Measurements from ENCODE around the gene BSDC1.
"Not testable (repeated sequence)": the region's sequence is repeated elsewhere in the genome, so short reads cannot be mapped to it uniquely, and the experiment has no call there.

The BSDC1 gene

DNA sequence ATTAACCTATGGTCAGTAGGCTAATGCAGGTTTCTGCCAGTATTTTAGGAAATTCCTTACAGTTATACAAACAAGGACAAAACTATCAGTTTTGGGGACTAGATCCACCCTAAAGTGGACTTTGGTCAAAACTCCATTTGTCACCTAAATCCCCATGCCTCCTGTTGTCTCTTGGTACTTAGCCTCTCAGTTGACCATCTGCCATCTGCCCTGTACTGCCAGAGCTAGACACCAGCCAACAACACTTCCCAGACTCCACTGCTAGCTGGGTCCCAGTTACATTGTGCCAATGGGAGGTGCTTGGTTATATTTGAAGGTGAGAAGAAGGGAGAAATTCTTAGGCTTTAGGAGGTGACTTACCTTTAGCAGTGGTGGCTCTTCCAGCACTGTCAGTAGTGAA lies 17.0 kb upstream of the BSDC1 start:
- Histone ChIP-seq H3K27ac (ENCODE audit: low read depth, low read length) (no peak overlapping the region), H3K36me3 (ENCODE audit: insufficient read depth, low read length) (no peaks in the 10 kb centered on the region), H3K4me1 (ENCODE audit: insufficient read depth, low read length) (no peaks in the 10 kb centered on the region), H3K4me3 (ENCODE audit: low read length) (no peak overlapping the region), H3K9ac (ENCODE audit: low read depth, low read length) (no peak overlapping the region), H3K27me3 (ENCODE audit: insufficient read depth, low read length) (no peaks in the 10 kb centered on the region), H3K9me3 (ENCODE audit: insufficient read depth, low read depth, low read length) (peaks cover 29% of the 10 kb centered on the region)

DNA sequence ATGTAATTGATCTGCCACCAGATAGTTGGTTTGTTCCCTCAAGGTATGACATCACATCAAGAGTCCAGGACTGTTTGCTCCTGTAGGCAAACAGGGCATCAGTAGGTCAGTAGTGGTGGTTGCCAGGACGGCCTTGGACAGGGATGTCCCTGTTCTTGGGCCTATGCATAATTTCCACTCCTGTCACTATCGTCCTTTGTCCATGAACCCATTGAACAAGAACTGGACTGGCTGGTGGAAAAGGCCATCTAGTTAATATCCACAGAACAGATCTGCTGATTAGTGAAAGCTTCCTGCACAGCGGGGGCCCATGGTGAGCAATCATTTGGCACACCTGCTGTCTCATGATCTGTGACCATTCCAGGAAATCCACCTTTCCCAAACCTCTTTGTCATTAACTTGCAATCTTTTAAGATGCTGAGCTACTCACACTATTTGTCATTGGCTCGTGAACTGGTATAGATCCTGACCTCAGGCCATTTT lies 12.4 kb upstream of the BSDC1 start:
- H3K27ac ChIP-seq (ENCODE audit: low read depth, low read length) = no peak overlapping the region
- WGBS = 91% methylated on average over 4 of the region's 4 CpGs

GRCh38 chr1:32405672-32406467 lies 11.6 kb upstream of the BSDC1 start:
- Histone ChIP-seq H3K27me3 (ENCODE audit: insufficient read depth, low read length) (no peaks in the 10 kb centered on the region), H3K9ac (ENCODE audit: low read depth, low read length) (no peak overlapping the region), H3K36me3 (ENCODE audit: insufficient read depth, low read length) (no peaks in the 10 kb centered on the region), H3K4me1 (ENCODE audit: insufficient read depth, low read length) (peaks cover 3% of the 10 kb centered on the region; the same call in 1 of the 2 replicates), H3K9me3 (ENCODE audit: insufficient read depth, low read depth, low read length) (no peaks in the 10 kb centered on the region), H3K4me3 (ENCODE audit: low read length) (no peak overlapping the region), H3K27ac (ENCODE audit: low read depth, low read length) (no peak overlapping the region)
- 98% methylated on average over 4 of the region's 4 CpGs for whole genome bisulfite sequencing

More for the DNA sequence above, 12.4 kb upstream of the BSDC1 start:
- Histone ChIP-seq H3K4me1 (ENCODE audit: insufficient read depth, low read length) (no peaks in the 10 kb centered on the region), H3K27me3 (ENCODE audit: insufficient read depth, low read length) (no peaks in the 10 kb centered on the region), H3K36me3 (ENCODE audit: insufficient read depth, low read length) (no peaks in the 10 kb centered on the region), H3K4me3 (ENCODE audit: low read length) (no peak overlapping the region), H3K9me3 (ENCODE audit: insufficient read depth, low read depth, low read length) (no peaks in the 10 kb centered on the region), H3K9ac (ENCODE audit: low read depth, low read length) (no peak overlapping the region)

- Histone ChIP-seq H3K9ac (ENCODE audit: low read depth, low read length) (no peak overlapping the region), H3K4me3 (ENCODE audit: low read length) (no peak overlapping the region), H3K9me3 (ENCODE audit: insufficient read depth, low read depth, low read length) (no peaks in the 10 kb centered on the region), H3K27ac (ENCODE audit: low read depth, low read length) (no peak overlapping the region), H3K36me3 (ENCODE audit: insufficient read depth, low read length) (no peaks in the 10 kb centered on the region), H3K27me3 (ENCODE audit: insufficient read depth, low read length) (no peaks in the 10 kb centered on the region), H3K4me1 (ENCODE audit: insufficient read depth, low read length) (peaks cover 3% of the 10 kb centered on the region; the same call in 1 of the 2 replicates)
- WGBS = 86% methylated on average over 1 of the region's 2 CpGs
These were observed 10.7 kb upstream of the BSDC1 start for GRCh38 chr1:32404946-32405345.

DNA sequence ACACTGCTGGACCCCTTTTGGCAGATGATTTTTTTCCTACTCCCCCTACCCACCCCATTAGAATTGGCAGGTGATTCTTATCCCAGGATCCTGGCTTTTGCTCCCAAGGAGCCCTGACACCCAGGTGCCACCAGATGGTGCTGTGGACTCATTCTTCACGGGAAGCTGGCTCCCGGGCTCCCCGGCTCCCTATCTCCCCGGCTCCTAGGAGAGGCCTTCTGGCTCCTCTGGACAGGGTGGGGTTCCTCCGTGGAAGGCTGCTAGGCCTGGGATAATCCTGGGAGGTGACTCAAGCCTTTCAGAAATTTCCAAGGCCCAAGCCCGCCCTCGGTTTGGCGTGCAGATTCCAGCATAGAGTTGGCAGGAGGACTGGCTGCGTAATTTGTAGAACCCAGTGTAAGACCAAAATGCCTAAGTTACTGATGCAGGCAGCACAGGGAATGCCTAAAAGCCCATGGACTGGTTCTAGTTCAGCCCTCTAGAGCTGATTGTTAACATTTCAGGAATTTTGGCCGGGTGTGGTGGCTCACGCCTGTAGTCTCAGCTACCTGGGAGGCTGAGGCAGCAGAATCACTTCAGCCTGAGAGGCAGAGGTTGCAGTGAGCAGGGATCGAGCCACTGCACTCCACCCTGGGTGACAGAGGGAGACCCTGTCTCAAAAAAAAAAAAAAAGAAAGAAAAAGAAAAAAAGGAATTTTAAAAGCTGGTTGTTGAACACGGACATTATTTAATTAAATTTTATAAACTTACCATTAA lies 6.8 kb upstream of the BSDC1 start:
- H3K27ac ChIP-seq (ENCODE audit: low read depth, low read length) = peak overlapping the region; percentile 17; the same call in 1 of the 2 replicates
- WGBS = 40% methylated on average over 12 of the region's 13 CpGs
- no peaks in the 10 kb centered on the region for H3K9me3 ChIP-seq (ENCODE audit: insufficient read depth, low read depth, low read length)
- H3K9ac ChIP-seq (ENCODE audit: low read depth, low read length) = peak overlapping the region; percentile 39; the same call in 1 of the 2 replicates
- H3K4me1 ChIP-seq (ENCODE audit: insufficient read depth, low read length) = peaks cover 3% of the 10 kb centered on the region; the same call in 1 of the 2 replicates
- no peaks in the 10 kb centered on the region for H3K27me3 ChIP-seq (ENCODE audit: insufficient read depth, low read length)
- no peaks in the 10 kb centered on the region for H3K36me3 ChIP-seq (ENCODE audit: insufficient read depth, low read length)
- no peak overlapping the region for H3K4me3 ChIP-seq (ENCODE audit: low read length)

DNA sequence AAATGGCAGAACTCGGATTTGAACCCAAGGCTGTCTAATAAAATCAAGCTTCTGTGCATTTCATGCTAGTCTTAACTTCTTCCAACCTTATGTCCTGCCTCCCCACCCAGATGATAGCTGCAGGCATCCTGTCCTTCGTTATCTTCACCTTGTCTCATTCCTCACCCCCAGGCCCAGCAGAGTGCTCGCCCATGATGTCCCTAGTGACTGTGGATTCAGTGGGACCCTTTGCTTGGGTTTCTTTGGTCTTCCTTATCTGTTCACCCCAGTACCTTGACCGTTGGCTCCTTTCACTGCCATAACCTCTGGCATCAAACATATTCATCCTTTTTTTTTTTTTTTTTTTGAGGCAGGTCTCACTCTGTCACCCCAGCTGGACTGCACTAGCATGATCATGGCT lies 5.6 kb upstream of the BSDC1 start:
- Histone ChIP-seq H3K4me3 (ENCODE audit: low read length) (no peak overlapping the region), H3K27me3 (ENCODE audit: insufficient read depth, low read length) (no peaks in the 10 kb centered on the region), H3K4me1 (ENCODE audit: insufficient read depth, low read length) (peaks cover 3% of the 10 kb centered on the region; the same call in 1 of the 2 replicates), H3K27ac (ENCODE audit: low read depth, low read length) (no peak overlapping the region), H3K36me3 (ENCODE audit: insufficient read depth, low read length) (no peaks in the 10 kb centered on the region), H3K9ac (ENCODE audit: low read depth, low read length) (no peak overlapping the region), H3K9me3 (ENCODE audit: insufficient read depth, low read depth, low read length) (no peaks in the 10 kb centered on the region)
- WGBS = 94% methylated on average over 4 of the region's 4 CpGs

DNA sequence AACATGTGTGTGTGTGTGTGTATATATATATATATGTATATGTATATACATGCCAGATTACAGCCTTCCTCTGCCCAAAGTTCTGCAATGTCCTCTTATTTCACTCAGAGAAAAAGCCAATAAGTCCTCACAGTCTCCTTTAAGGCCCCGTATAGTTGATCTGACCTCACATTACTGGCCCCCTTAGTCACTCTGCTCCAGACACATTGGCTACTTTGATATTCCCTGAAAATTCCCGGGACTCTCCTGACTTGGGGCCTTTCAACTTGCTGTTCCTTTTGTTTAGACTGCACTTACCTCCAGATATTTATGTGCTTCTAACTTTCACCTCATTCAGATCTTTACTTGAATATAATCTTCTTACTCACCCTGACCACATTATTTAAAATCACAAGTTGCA lies 4.2 kb upstream of the BSDC1 start:
- 75% methylated on average over 2 of the region's 2 CpGs for WGBS
- Histone ChIP-seq H3K27ac (ENCODE audit: low read depth, low read length) (no peak overlapping the region), H3K36me3 (ENCODE audit: insufficient read depth, low read length) (no peaks in the 10 kb centered on the region), H3K27me3 (ENCODE audit: insufficient read depth, low read length) (no peaks in the 10 kb centered on the region), H3K4me1 (ENCODE audit: insufficient read depth, low read length) (peaks cover 6% of the 10 kb centered on the region), H3K9ac (ENCODE audit: low read depth, low read length) (no peak overlapping the region), H3K4me3 (ENCODE audit: low read length) (no peak overlapping the region), H3K9me3 (ENCODE audit: insufficient read depth, low read depth, low read length) (no peaks in the 10 kb centered on the region)

DNA sequence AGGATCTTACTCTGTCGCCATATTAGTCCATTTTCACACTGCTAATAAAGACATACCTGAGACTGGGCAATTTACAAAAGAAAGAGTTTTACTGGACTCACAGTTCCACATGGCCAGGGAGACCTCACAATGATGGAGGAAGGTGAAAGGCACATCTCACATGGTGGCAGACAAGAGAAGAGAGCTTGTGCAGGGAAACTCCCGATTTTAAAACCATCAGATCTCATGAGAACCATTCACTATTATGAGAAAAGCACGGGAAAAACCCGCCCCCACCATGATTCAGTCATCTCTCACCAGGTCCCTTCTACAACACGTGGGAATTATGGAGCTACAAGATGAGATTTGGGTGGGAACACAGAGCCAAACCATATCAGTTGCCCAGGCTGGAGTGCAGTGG lies 2.3 kb upstream of the BSDC1 start:
- not testable (repeated sequence) for H3K27ac ChIP-seq (ENCODE audit: low read depth, low read length); H3K36me3 ChIP-seq (ENCODE audit: insufficient read depth, low read length); H3K27me3 ChIP-seq (ENCODE audit: insufficient read depth, low read length); H3K4me3 ChIP-seq (ENCODE audit: low read length); H3K9ac ChIP-seq (ENCODE audit: low read depth, low read length); H3K9me3 ChIP-seq (ENCODE audit: insufficient read depth, low read depth, low read length)
- 91% methylated on average over 5 of the region's 5 CpGs for WGBS
- H3K4me1 ChIP-seq (ENCODE audit: insufficient read depth, low read length) = peaks cover 10% of the 10 kb centered on the region

DNA sequence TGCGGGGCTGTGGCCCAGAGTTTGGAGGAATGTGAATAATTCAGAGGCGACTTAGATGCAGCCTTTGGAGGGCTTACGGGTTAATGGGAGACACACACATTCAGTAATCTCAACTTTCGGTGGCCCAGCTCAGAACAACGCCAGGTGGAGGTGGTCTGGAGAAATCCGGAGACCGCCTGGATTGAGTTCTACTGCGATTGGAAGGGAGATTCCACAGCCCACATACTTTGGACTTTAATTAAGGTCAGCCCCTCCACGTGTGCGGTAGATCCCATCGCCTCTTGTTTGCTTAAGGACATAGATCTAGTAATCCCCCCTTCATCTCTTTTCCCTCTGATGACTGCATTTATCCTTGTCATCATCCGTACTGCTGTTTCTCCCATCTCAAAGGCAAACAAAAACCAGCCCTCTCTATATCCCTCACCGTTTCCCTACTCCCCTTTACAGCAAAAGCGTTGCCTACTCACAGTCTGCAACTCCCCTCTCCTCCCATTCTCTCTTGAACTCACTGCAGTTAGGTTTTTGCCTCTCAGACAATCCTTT lies 720 bp upstream of the BSDC1 start:
- Histone ChIP-seq H3K4me3 (ENCODE audit: low read length) (peak overlapping the region; percentile 75), H3K27ac (ENCODE audit: low read depth, low read length) (peak overlapping the region; percentile 87), H3K36me3 (ENCODE audit: insufficient read depth, low read length) (peaks cover 24% of the 10 kb centered on the region), H3K4me1 (ENCODE audit: insufficient read depth, low read length) (peaks cover 7% of the 10 kb centered on the region), H3K9me3 (ENCODE audit: insufficient read depth, low read depth, low read length) (no peaks in the 10 kb centered on the region), H3K27me3 (ENCODE audit: insufficient read depth, low read length) (no peaks in the 10 kb centered on the region), H3K9ac (ENCODE audit: low read depth, low read length) (peak overlapping the region; percentile 86)
- WGBS = under 1% methylated on average over 14 of the region's 14 CpGs

DNA sequence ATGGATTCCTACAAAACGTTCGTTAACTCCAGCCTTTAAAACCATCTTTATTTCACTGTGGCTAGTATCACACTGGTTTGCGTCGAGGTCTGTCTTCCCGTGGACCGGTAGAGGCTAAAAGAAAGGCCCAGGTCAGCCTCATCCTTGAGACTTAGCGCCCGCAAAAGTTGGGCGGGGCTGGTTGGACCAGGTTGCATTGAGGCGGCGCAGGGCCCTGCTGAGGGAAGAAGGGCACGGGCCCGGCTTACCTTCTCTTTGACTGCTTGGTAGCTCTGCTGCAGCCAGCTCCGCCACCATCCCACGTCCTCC lies 455 bp downstream of the BSDC1 start:
- Histone ChIP-seq H3K4me1 (ENCODE audit: insufficient read depth, low read length) (peaks cover 7% of the 10 kb centered on the region), H3K9ac (ENCODE audit: low read depth, low read length) (peak overlapping the region; percentile 81), H3K4me3 (ENCODE audit: low read length) (peak overlapping the region; percentile 75), H3K27me3 (ENCODE audit: insufficient read depth, low read length) (no peaks in the 10 kb centered on the region), H3K36me3 (ENCODE audit: insufficient read depth, low read length) (peaks cover 34% of the 10 kb centered on the region), H3K9me3 (ENCODE audit: insufficient read depth, low read depth, low read length) (no peaks in the 10 kb centered on the region), H3K27ac (ENCODE audit: low read depth, low read length) (peak overlapping the region; percentile 84)
- WGBS = 5% methylated on average over 15 of the region's 15 CpGs

DNA sequence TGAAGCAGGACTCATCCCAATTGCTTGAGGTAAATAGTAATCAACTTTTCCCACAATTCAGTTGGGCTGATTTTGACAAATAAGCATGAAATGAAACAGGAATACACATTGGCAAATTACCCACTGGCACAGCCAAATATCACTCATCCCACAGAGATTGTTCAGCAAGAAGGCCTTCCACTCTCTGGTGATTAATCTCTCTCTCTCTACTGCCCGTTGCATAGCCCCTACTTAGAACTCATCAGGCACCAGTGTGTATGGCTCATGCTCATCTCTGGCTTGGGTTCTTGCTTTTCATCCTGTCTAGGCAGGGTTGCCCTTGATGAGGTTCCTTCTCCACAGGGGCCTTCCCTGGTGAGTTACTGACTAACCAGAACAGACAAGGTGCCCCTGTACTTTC lies 1.1 kb downstream of the BSDC1 start:
- Histone ChIP-seq H3K36me3 (ENCODE audit: insufficient read depth, low read length) (peaks cover 40% of the 10 kb centered on the region), H3K4me1 (ENCODE audit: insufficient read depth, low read length) (peaks cover 7% of the 10 kb centered on the region), H3K27me3 (ENCODE audit: insufficient read depth, low read length) (no peaks in the 10 kb centered on the region), H3K9ac (ENCODE audit: low read depth, low read length) (peak overlapping the region; percentile 81; the same call in 1 of the 2 replicates), H3K27ac (ENCODE audit: low read depth, low read length) (no peak overlapping the region), H3K9me3 (ENCODE audit: insufficient read depth, low read depth, low read length) (no peaks in the 10 kb centered on the region), H3K4me3 (ENCODE audit: low read length) (peak overlapping the region; percentile 75)
- 92% methylated on average over 1 of the region's 1 CpG for whole genome bisulfite sequencing

Measured in HUES64 (cell line).